CD4-positive, alpha-beta T cell (primary cell): ENCODE results near the gene TBC1D24. TPM values are rescaled to one million over a fixed set of nuclear protein-coding genes. Genes with fewer than 3 reads are reported as not detected.
"Not testable (repeated sequence)": the region's sequence is repeated elsewhere in the genome, so short reads cannot be mapped to it uniquely, and the experiment has no call there.

Experiments used
- ATAC-seq: fragments of 200-7000 bp; cut with Tn5 transposase; one replicate; pipeline ENCODE4 v1.10.0; 2022; ENCODE audit warnings: mild to moderate bottlenecking; ENCODE audit not compliant: poor library complexity
- CTCF ChIA-PET: fragments of 350-600 bp; sonication (Branson Sonifier 250); formaldehyde crosslinking; loops from one replicate; lab custom pipeline; 2021; ENCODE audit warnings: antibody characterized with exemption, inconsistent platforms; lab: Charles Lee
- POLR2A ChIA-PET: fragments of 350-600 bp; sonication (Branson Sonifier 250); formaldehyde crosslinking; loops from one replicate; lab custom pipeline; 2021; ENCODE audit warnings: antibody characterized with exemption, inconsistent platforms; lab: Charles Lee
- DNase-seq, 14 experiments: peaks; one replicate each; pipeline ENCODE4 v3.0.0-alpha.2; 2013 to 2020; ENCODE audit warnings: mixed read lengths in 2 of 14
- H3K27ac ChIP-seq, 2 donors: one replicate each; pipeline versions ENCODE4 v1.5.1 to v1.7.0; 2013; ENCODE audit warnings: low read length in 2 of 2, low read depth in 1 of 2, mild to moderate bottlenecking in 1 of 2
- H3K27me3 ChIP-seq, 2 experiments: 1 replicate in 1 of 2; 2 replicates in 1 of 2; pipeline versions ENCODE4 v1.6.1 to v1.7.0; 2013; ENCODE audit warnings: low read length in 2 of 2, control low read depth in 1 of 2, mild to moderate bottlenecking in 1 of 2, moderate library complexity in 1 of 2; ENCODE audit not compliant: insufficient read depth in 2 of 2, control insufficient read depth in 1 of 2
- H3K36me3 ChIP-seq: one replicate; pipeline ENCODE4 v1.6.1; 2013; ENCODE audit warnings: low read length, control low read depth; ENCODE audit not compliant: insufficient read depth
- H3K4me1 ChIP-seq: one replicate; pipeline ENCODE4 v1.6.1; 2013; ENCODE audit warnings: low read length, control low read depth; ENCODE audit not compliant: insufficient read depth
- H3K4me3 ChIP-seq: one replicate; pipeline ENCODE4 v1.5.1; 2013; ENCODE audit warnings: mild to moderate bottlenecking, low read length, moderate library complexity
- H3K9me3 ChIP-seq, 2 experiments: 1 replicate in 1 of 2; 2 replicates in 1 of 2; pipeline versions ENCODE4 v1.6.1 to v1.7.0; 2013; ENCODE audit warnings: low read length in 2 of 2, mild to moderate bottlenecking in 2 of 2, control low read depth in 1 of 2, moderate library complexity in 1 of 2; ENCODE audit not compliant: control insufficient read depth in 1 of 2, insufficient read depth in 1 of 2
- H3K27ac Mint-ChIP-seq: one replicate; pipeline ENCODE4 v1.8.0; 2020; ENCODE audit warnings: mixed read lengths
- H3K27me3 Mint-ChIP-seq: one replicate; pipeline ENCODE4 v1.8.0; 2021; ENCODE audit warnings: mixed read lengths
- H3K36me3 Mint-ChIP-seq: one replicate; pipeline ENCODE4 v1.8.0; 2021; ENCODE audit warnings: low read depth, mixed read lengths
- H3K4me1 Mint-ChIP-seq: one replicate; pipeline ENCODE4 v1.8.0; 2021; ENCODE audit warnings: low read depth, mixed read lengths
- H3K4me3 Mint-ChIP-seq: one replicate; pipeline ENCODE4 v1.8.0; 2020; ENCODE audit warnings: mild to moderate bottlenecking, mixed read lengths
- H3K9me3 Mint-ChIP-seq: one replicate; pipeline ENCODE4 v1.8.0; 2020; ENCODE audit warnings: mixed read lengths
- intact Hi-C, 2 experiments: fragments of 100-400 bp; cut with DNase I in 1 of 2; cut with micrococcal nuclease in 1 of 2; formaldehyde crosslinking; loops; one replicate each; pipeline versions ENCODE4 v1.15.1 to v1.9.0; 2023 to 2025; cut with DNase I, micrococcal nuclease
- total RNA-seq, 174 experiments: library from RNA in 2 of 174; stranded (reverse) in 2 of 174; gene quantifications; one replicate each; pipeline ENCODE4 v1.2.3 and lab custom pipeline; 2021 to 2026
- TF ChIP-seq, protein P1 (sequence below): fragments of 200-600 bp; IDR thresholded peaks from one replicate; pipeline ENCODE4 v1.8.0; 2022; ENCODE audit warnings: antibody characterized with exemption, mild to moderate bottlenecking

The TBC1D24 gene
- total RNA-seq, 2 experiments from 2014 or later: 1.2 to 2.1 TPM

DNA sequence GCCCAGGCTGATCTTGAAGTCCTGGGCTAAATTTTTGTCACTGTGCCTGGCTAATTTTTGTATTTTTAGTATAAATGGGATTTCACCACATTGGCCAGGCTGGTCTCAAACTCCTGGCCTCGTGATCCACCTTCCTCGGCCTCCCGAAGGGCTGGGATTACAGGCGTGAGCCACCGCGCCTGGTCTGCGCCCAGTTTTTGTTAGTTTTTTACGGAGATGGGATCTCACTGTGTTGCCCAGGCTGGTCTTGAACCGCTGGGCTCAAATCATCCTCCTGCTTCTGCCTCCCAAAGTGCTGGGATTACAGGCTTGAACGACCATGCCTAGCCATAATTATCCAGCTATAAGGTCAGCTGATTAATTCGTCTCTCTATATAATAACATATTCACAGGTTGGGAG, 59.0 kb downstream of the TBC1D24 start:
- ChIA-PET POLR2A (interaction anchor here (4.2 kb wide), 1 partner anchor 14 kb away, joined by 135 read pairs; the partner anchor contains the start of gene AMDHD2), CTCF (no interaction called here)
- peak overlapping the region; percentile 79 for H3K4me3 Mint-ChIP-seq
- DNase-seq: no peak
- H3K9me3 Mint-ChIP-seq: no peaks in the 10 kb centered on the region
- H3K9me3 ChIP-seq: no peaks in the 10 kb centered on the region
- peak overlapping the region; percentile 98 for H3K27ac Mint-ChIP-seq
- TF ChIP-seq, protein P1, sequence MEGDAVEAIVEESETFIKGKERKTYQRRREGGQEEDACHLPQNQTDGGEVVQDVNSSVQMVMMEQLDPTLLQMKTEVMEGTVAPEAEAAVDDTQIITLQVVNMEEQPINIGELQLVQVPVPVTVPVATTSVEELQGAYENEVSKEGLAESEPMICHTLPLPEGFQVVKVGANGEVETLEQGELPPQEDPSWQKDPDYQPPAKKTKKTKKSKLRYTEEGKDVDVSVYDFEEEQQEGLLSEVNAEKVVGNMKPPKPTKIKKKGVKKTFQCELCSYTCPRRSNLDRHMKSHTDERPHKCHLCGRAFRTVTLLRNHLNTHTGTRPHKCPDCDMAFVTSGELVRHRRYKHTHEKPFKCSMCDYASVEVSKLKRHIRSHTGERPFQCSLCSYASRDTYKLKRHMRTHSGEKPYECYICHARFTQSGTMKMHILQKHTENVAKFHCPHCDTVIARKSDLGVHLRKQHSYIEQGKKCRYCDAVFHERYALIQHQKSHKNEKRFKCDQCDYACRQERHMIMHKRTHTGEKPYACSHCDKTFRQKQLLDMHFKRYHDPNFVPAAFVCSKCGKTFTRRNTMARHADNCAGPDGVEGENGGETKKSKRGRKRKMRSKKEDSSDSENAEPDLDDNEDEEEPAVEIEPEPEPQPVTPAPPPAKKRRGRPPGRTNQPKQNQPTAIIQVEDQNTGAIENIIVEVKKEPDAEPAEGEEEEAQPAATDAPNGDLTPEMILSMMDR: no peak
- no peak overlapping the region for H3K27ac ChIP-seq
- H3K27me3 ChIP-seq: no peaks in the 10 kb centered on the region
- peaks cover 42% of the 10 kb centered on the region for H3K36me3 Mint-ChIP-seq
- H3K4me1 Mint-ChIP-seq: peaks cover 30% of the 10 kb centered on the region
- H3K4me3 ChIP-seq: no peak overlapping the region
- H3K36me3 ChIP-seq: peaks cover 7% of the 10 kb centered on the region
- intact Hi-C loops: loop anchor here (2.0 to 5.0 kb wide), 2 partner anchors 19 to 107 kb away; partner anchors contain the start of gene CCNF (in 1 of the 2)
- H3K4me1 ChIP-seq: peaks cover 36% of the 10 kb centered on the region
- H3K27me3 Mint-ChIP-seq: peaks cover 8% of the 10 kb centered on the region
- ATAC-seq: no peak

- ATAC-seq, H3K9me3 Mint-ChIP-seq, CTCF ChIA-PET, H3K27me3 ChIP-seq, H3K27ac ChIP-seq, H3K9me3 ChIP-seq, POLR2A ChIA-PET, DNase-seq, H3K36me3 ChIP-seq, H3K4me3 ChIP-seq, H3K27me3 Mint-ChIP-seq: not testable (repeated sequence)
- peaks cover 34% of the 10 kb centered on the region for H3K4me1 Mint-ChIP-seq
- H3K36me3 Mint-ChIP-seq: peaks cover 40% of the 10 kb centered on the region
- peak overlapping the region; percentile 98 for H3K27ac Mint-ChIP-seq
- intact Hi-C loops: loop anchor here in 1 of 2 experiments (5.0 kb wide), 1 partner anchor 107 kb away; the partner anchor contains the start of gene CCNF
- H3K4me3 Mint-ChIP-seq: peak overlapping the region; percentile 79
- H3K4me1 ChIP-seq: peaks cover 40% of the 10 kb centered on the region
Observed at GRCh38 chr16:2534335-2534734, 59.4 kb downstream of the TBC1D24 start.

DNA sequence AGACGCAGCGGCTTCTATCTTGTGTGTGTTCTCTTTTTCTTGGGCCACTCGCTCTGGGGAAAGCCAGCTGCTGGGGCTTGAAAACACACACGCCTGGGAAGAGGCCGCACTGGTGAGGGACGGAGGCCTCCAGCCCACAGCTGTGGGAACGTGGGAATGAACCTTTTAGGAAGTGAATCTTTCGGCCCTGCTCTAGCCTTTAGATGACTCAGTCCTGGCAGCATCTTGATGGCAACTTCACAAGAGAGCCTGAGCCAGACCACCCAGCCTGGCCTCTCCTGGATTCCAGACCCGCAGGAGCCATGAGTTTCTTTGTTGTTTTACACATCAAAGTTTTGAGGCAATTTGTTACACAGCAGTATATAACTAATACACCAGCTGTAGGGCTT, 60.7 kb downstream of the TBC1D24 start:
- peak overlapping the region; percentile 79 for H3K4me3 Mint-ChIP-seq
- peaks cover 8% of the 10 kb centered on the region for H3K27me3 Mint-ChIP-seq
- TF ChIP-seq, protein P1: no peak
- Histone ChIP-seq H3K9me3 (no peaks in the 10 kb centered on the region), H3K36me3 (peaks cover 3% of the 10 kb centered on the region), H3K4me1 (peaks cover 53% of the 10 kb centered on the region), H3K4me3 (no peak overlapping the region), H3K27ac (no peak overlapping the region), H3K27me3 (no peaks in the 10 kb centered on the region)
- intact Hi-C loops: loop anchor here (2.0 to 5.0 kb wide), 2 partner anchors 15 to 967 kb away; partner anchors contain the start of genes AMDHD2 (in 1 of the 2) and CLUAP1 (in 1 of the 2)
- POLR2A ChIA-PET: interaction anchor here (1.0 to 2.7 kb wide), 2 partner anchors 15 to 21 kb away, joined by 3 to 27 read pairs; partner anchors contain the start of genes AMDHD2 and ATP6V0C
- peaks cover 47% of the 10 kb centered on the region for H3K4me1 Mint-ChIP-seq
- DNase-seq: peak in 2 of 14 experiments; percentile 51 to 69
- CTCF ChIA-PET: no interaction called here
- ATAC-seq: no peak
- peaks cover 36% of the 10 kb centered on the region for H3K36me3 Mint-ChIP-seq
- peak overlapping the region; percentile 98 for H3K27ac Mint-ChIP-seq
- H3K9me3 Mint-ChIP-seq: no peaks in the 10 kb centered on the region
